Neuron (in vitro differentiated cells): ENCODE results near the gene SOX11.

Experiments used
- H2AFZ ChIP-seq: one replicate; pipeline ENCODE4 v1.6.1; 2013; ENCODE audit warnings: low read depth, mild to moderate bottlenecking, inconsistent platforms, low read length, moderate library complexity
- H3K27me3 ChIP-seq: one replicate; pipeline ENCODE4 v1.6.1; 2013; ENCODE audit warnings: low read length; ENCODE audit not compliant: insufficient read depth
- H3K36me3 ChIP-seq: one replicate; pipeline ENCODE4 v1.6.1; 2013; ENCODE audit warnings: low read length; ENCODE audit not compliant: insufficient read depth
- H3K4me1 ChIP-seq: one replicate; pipeline ENCODE4 v1.6.1; 2013; ENCODE audit warnings: low read length; ENCODE audit not compliant: insufficient read depth
- H3K4me3 ChIP-seq: 2 replicates; pipeline ENCODE4 v1.5.1; 2013; ENCODE audit warnings: mild to moderate bottlenecking, low read length, moderate library complexity
- H3K9me3 ChIP-seq: one replicate; pipeline ENCODE4 v1.6.1; 2013; ENCODE audit warnings: low read length

SOX11 gene

DNA sequence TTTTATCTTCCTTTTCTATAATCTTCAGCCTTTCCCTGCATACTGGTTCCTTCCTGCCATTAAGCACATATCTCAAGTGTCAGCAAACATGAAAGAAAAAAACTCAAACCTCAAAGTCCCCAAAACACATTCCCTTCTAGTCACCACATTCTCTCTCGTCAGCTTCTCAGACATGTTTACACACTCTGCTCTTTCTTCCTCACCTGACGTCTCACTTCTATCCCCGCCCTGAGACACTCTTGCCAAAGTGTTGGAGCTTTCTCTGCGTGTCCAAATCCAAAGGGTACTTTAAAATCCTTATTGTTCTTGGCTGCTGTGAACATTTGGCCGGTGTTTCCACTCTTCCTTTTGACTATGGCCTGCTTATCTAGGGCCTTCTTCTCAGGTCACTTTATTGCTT, 47.9 kb downstream of the SOX11 start:
- Histone ChIP-seq H3K27me3 (no peaks in the 10 kb centered on the region), H3K4me1 (no peaks in the 10 kb centered on the region), H3K4me3 (no peak overlapping the region)

DNA sequence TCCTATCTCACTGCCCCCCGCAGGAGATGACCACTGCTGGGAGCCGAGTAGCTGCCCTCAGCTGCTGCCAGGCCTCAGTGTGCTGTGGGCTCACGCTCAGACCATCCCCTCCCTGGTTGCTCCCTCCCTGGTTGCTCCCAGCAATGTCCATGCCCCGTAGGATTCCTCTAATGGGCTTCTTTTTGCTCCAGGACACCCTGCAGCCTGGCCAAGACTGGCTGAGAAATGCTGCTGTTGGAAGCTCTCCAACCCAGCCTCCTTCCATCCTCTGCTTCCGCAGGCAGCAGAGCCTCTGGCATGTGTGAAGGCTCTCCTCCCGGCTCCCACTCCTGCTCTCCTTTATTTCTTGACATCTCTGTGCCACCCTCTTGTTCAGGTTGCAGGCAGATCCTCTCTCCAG, 48.6 kb downstream of the SOX11 start:
- H2AFZ ChIP-seq, result no peak overlapping the region

More for the DNA sequence above, 47.9 kb downstream of the SOX11 start:
- Histone ChIP-seq H3K36me3 (no peaks in the 10 kb centered on the region), H3K9me3 (no peaks in the 10 kb centered on the region), H2AFZ (no peak overlapping the region)

GRCh38 chr2:5741242-5741641, 49.1 kb downstream of the SOX11 start:
- H3K4me1 ChIP-seq, result no peaks in the 10 kb centered on the region
- H3K9me3 ChIP-seq, result no peaks in the 10 kb centered on the region
- no peaks in the 10 kb centered on the region for H3K36me3 ChIP-seq
- H2AFZ ChIP-seq, result no peak overlapping the region
- H3K4me3 ChIP-seq, result no peak overlapping the region
- no peaks in the 10 kb centered on the region for H3K27me3 ChIP-seq

More for the DNA sequence above, 48.6 kb downstream of the SOX11 start:
- Histone ChIP-seq H3K4me3 (no peak overlapping the region), H3K27me3 (no peaks in the 10 kb centered on the region), H3K9me3 (no peaks in the 10 kb centered on the region), H3K36me3 (no peaks in the 10 kb centered on the region), H3K4me1 (no peaks in the 10 kb centered on the region)

- H3K9me3 ChIP-seq, result no peaks in the 10 kb centered on the region
- H3K36me3 ChIP-seq, result no peaks in the 10 kb centered on the region
- no peak overlapping the region for H3K4me3 ChIP-seq
- no peak overlapping the region for H2AFZ ChIP-seq
- H3K27me3 ChIP-seq, result no peaks in the 10 kb centered on the region
- no peaks in the 10 kb centered on the region for H3K4me1 ChIP-seq
These were observed 49.9 kb downstream of the SOX11 start for GRCh38 chr2:5742126-5742525.

DNA sequence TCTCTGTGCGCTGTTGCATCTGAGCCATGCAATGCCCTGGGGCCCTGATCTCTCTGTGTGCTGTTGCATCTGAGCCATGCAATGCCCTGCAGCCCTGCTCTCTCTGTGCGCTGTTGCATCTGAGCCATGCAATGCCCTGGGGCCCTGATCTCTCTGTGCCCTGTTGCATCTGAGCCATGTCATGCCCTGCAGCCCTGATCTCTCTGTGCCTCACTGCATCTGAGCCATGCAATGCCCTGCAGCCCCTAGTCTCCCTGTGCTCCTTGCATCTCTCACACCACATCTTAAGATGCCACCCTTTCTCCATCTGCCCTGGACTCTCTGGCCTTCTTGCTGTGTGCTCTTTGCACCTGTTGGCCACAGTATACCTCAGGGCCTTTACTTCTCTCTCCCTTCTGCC, 56.2 kb downstream of the SOX11 start:
- no peaks in the 10 kb centered on the region for H3K9me3 ChIP-seq
- peaks cover 7% of the 10 kb centered on the region for H3K4me1 ChIP-seq
- H2AFZ ChIP-seq, result no peak overlapping the region
- H3K4me3 ChIP-seq, result no peak overlapping the region
- H3K27me3 ChIP-seq, result no peaks in the 10 kb centered on the region
- H3K36me3 ChIP-seq, result no peaks in the 10 kb centered on the region

- H3K27me3 ChIP-seq, result no peaks in the 10 kb centered on the region
- H3K9me3 ChIP-seq, result no peaks in the 10 kb centered on the region
- no peak overlapping the region for H2AFZ ChIP-seq
- H3K36me3 ChIP-seq, result no peaks in the 10 kb centered on the region
- H3K4me3 ChIP-seq, result no peak overlapping the region
- peaks cover 7% of the 10 kb centered on the region for H3K4me1 ChIP-seq
These were observed 56.8 kb downstream of the SOX11 start for GRCh38 chr2:5748946-5749345.

DNA sequence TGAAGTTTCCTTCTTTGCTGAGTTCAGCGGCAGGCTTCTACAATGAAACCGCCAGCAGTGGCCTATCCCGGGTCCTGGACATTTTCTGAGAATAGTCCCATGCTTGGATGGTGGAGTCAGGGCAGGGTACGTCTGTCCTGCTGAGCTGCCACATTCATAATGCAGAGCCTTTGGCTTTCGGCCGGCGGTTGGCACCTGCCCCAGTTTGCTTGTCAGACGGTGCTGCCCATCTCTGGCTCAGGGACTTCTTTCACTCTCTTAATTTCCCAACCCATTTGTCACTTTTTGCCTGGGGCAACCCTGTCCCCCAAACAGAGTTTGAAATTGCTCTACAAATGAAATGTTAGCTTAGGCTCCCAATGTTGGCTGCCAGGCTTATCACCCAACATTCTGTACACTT, 57.2 kb downstream of the SOX11 start:
- Histone ChIP-seq H3K9me3 (no peaks in the 10 kb centered on the region), H3K36me3 (no peaks in the 10 kb centered on the region), H2AFZ (no peak overlapping the region), H3K4me1 (peaks cover 7% of the 10 kb centered on the region), H3K4me3 (no peak overlapping the region), H3K27me3 (no peaks in the 10 kb centered on the region)
